Bone marrow (tissue), 2 donors: ENCODE measurements around the gene MAPT.
"Not testable (repeated sequence)": the region's sequence is repeated elsewhere in the genome, so short reads cannot be mapped to it uniquely, and the experiment has no call there.

ENCODE experiments used
- DNase-seq, 2 donors: peaks; one replicate each; lab custom pipeline; 2025; lab: John Stamatoyannopoulos, UW

MAPT gene

GRCh38 chr17:46010597-46011186, 116.3 kb downstream of the MAPT start:
- DNase-seq, result no peak

- DNase-seq, result no peak
These were observed 117.6 kb downstream of the MAPT start for GRCh38 chr17:46011711-46012505.

- DNase-seq, result no peak
These were observed 118.2 kb downstream of the MAPT start for GRCh38 chr17:46012506-46013079.

- no peak for DNase-seq
These were observed 118.8 kb downstream of the MAPT start for GRCh38 chr17:46013127-46013501.

GRCh38 chr17:46013502-46014165, 119.3 kb downstream of the MAPT start:
- no peak for DNase-seq

GRCh38 chr17:46019408-46019925, 125.1 kb downstream of the MAPT start:
- not testable (repeated sequence) for DNase-seq

GRCh38 chr17:46020023-46020761, 125.8 kb downstream of the MAPT start:
- no peak for DNase-seq

GRCh38 chr17:46020998-46021397, 126.6 kb downstream of the MAPT start:
- DNase-seq, result no peak

- DNase-seq, result not testable (repeated sequence)
These were observed 129.0 kb downstream of the MAPT start for GRCh38 chr17:46023366-46023765.

GRCh38 chr17:46023783-46024388, 129.5 kb downstream of the MAPT start:
- no peak for DNase-seq

- no peak for DNase-seq
These were observed 130.2 kb downstream of the MAPT start for GRCh38 chr17:46024590-46024989.

GRCh38 chr17:46025060-46025459, 130.7 kb downstream of the MAPT start:
- no peak for DNase-seq

- no peak for DNase-seq
These were observed 131.3 kb downstream of the MAPT start for GRCh38 chr17:46025510-46026165.

- DNase-seq, result no peak
These were observed 132.1 kb downstream of the MAPT start for GRCh38 chr17:46026166-46027047.

GRCh38 chr17:46027048-46027975, 133.0 kb downstream of the MAPT start:
- no peak for DNase-seq

- DNase-seq, result no peak
These were observed 133.6 kb downstream of the MAPT start for GRCh38 chr17:46027976-46028325.

GRCh38 chr17:46028374-46028773, 134.0 kb downstream of the MAPT start:
- DNase-seq, result no peak

GRCh38 chr17:46028981-46029565, 134.7 kb downstream of the MAPT start:
- no peak for DNase-seq
